GM21381 (cell line): Measurements from ENCODE around the gene METTL2A.
"Not testable (repeated sequence)": the region's sequence is repeated elsewhere in the genome, so short reads cannot be mapped to it uniquely, and the experiment has no call there.

Source experiments
- ATAC-seq: cut with Tn5 transposase; IDR thresholded peaks from one replicate; pipeline ENCODE4 v1.9.1; 2021; ENCODE audit warnings: mild to moderate bottlenecking, moderate library complexity; ENCODE audit not compliant: unreplicated experiment

METTL2A gene

GRCh38 chr17:62423647-62424461 is at the start of gene METTL2A:
Gene METTL2A (plus strand): TSS chr17:62423897. CDS start chr17:62423903, 6 bp downstream.
- peak; percentile 94 for ATAC-seq

DNA sequence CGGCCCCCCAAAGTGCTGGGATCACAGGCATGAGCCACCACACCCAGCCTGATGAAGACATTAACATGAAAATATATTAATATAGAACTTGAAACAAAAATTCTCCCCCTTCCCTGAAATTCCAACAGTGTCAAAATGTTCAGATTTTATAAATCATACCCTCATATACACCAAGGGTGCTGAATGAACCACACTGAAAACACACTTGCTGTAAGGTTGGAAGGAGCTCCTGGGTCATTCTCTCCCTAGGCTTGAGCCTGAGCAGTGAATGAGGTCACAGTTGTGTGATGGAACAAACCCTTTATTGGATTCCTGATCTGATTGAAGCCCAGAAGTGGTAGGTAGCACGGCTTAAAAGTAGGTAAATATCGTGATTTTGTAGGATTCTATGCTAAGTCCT is 43.4 kb upstream of the METTL2A start, which contains the start of gene EFCAB3:
EFCAB3 (plus strand) TSS at position 301 of the 400 bp plus-strand sequence. CDS start 2,427 bp downstream, outside the sequence.
- ATAC-seq, result no peak

- ATAC-seq, result no peak
These were observed 42.1 kb upstream of the METTL2A start for GRCh38 chr17:62381561-62381960.

DNA sequence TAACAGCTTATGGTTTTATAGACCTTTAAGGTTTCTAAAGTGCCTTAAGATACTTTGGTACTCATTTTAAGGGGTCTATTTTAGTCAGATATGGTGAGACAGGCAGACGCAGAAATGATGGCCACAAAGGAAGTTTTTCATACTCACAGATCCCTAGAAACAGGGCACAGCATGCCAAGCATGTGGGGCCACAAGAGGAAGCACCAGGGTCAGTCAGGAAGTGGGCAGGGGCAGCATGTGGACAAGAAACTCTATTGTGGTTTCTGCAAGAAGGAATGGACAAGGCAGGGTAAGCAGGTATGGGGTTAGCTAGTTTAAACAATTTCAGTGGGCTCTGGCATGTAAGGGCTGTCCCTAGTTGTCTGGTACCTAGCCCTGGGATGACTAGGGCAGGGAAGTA is 34.8 kb upstream of the METTL2A start:
- no peak for ATAC-seq

GRCh38 chr17:62392908-62393307 is 30.8 kb upstream of the METTL2A start:
- no peak for ATAC-seq

DNA sequence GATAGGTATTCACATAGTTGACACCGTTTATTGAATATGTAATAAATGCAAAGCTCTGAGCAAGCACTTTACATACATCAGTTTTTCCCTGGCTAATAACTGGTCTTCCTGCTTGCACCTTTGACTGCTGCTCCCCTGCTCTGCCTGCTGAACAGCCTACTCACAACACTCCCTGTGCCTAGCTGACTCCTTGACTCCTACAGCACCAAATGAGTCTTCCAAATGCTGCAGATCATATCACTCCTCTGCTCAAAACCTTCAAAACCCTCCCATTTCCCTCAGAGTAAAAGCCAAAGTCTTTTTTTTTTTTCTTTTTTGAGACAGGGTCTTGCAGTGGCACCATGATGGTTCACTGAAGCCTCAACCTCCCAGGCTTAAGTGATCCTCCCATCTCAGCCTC is 24.8 kb upstream of the METTL2A start:
- no peak for ATAC-seq

DNA sequence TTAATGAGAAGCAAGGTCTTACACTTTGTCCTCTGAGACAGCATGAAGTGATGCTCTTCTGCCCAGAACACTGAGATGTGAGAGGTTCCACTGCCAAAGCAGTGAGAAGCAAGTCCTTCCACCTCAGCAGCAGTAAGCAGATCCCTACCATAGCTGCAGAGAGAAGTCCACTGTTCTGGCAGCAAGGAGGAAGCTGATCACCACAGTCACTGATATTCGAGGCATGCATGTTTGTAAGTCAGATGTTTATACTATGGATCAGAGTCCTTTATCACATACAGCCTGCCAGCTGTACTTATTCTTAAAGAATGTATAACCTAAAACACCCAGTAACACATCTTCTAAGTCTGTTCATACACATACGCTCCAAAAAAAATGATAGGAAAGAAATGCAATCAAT is 18.2 kb upstream of the METTL2A start:
- no peak for ATAC-seq

DNA sequence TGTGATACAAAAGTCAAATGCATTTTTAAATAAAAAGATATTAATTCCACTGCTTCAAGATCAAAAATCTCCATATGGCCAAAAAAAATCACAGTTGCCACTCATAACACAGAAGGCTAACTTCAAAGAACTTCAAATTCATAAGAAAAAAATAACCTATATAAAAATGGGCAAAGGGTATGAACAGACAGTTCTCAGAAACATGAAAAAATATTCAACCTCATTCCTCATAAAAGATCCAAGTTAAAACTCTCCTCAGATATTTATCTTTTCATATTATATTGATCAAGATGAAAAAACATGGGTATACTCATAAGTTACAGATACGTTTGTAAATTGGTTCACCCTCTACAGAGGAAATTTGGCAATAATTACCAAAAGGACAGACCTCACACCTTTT is 10.6 kb upstream of the METTL2A start:
- not testable (repeated sequence) for ATAC-seq

DNA sequence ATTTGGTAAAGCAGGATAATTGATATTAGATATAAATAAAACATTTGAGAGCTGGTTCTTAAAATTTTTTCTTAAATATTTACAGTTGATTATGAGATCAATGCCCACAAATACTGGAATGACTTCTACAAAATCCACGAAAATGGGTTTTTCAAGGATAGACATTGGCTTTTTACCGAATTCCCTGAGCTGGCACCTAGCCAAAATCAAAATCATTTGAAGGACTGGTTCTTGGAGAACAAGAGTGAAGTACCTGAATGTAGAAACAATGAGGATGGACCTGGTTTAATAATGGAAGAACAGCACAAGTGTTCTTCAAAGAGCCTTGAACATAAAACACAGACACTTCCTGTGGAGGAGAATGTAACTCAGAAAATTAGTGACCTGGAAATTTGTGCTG is 2.5 kb downstream of the METTL2A start:
- ATAC-seq, result not testable (repeated sequence)

- ATAC-seq, result not testable (repeated sequence)
These were observed 11.6 kb downstream of the METTL2A start for GRCh38 chr17:62435251-62435650.

DNA sequence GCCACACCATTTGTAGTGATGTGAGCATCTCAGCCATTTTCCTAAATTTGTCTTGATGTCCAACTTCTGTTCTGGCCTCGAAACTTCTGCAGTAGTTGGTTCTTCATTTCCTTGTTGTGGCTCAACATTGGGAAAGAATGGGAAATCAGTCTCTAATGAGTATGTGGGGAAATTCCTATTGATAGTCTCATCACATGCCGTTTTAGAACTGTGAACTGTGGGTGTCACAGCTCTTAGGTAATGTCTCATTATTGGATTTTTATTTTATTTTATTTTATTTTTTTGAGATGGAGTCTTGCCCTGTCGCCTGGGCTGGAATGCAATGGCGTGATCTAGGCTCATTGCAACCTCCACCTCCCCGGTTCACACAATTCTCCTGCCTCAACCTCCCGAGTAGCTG is 17.5 kb downstream of the METTL2A start:
- not testable (repeated sequence) for ATAC-seq

- ATAC-seq, result no peak
These were observed 20.4 kb downstream of the METTL2A start for GRCh38 chr17:62444063-62444462.

DNA sequence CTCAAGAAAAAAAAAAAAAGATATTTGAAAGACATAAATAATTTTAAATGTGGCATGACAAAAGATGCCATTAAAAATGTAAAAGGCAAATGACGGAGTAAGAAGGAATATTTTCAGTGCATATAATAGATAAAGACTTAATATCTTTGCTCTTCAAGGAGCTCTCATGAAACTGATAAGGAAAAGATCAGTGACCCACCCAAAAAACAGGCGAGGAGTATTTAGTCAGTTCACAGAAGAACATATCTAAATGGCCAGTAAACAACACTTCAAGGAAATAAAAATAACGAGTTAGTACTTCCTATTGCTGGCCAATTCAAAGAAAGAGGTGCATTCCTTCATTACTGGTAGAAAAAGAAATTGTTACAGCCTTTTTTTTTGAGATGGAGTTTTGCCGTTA is 22.1 kb downstream of the METTL2A start:
- ATAC-seq, result not testable (repeated sequence)

GRCh38 chr17:62452195-62452594 is 28.5 kb downstream of the METTL2A start:
- not testable (repeated sequence) for ATAC-seq

DNA sequence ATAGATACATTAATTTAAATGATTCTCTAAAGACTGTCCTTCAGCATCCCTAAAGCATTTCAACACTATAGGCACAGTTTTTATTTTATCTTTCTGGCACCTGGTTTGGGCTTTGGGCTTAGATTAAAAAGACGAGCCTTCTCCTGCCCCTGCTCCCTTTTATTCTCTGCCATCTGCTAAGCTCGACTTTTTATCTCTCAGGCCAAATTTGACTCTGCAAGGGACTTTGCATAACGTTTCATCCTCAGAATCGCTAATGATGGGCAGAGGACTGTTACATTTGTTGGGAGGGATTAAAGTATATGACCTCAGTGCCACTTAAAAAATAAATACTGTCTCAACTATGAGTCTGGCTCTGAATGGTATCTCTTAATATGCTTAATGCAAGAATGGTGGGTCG is 29.3 kb downstream of the METTL2A start:
- not testable (repeated sequence) for ATAC-seq

DNA sequence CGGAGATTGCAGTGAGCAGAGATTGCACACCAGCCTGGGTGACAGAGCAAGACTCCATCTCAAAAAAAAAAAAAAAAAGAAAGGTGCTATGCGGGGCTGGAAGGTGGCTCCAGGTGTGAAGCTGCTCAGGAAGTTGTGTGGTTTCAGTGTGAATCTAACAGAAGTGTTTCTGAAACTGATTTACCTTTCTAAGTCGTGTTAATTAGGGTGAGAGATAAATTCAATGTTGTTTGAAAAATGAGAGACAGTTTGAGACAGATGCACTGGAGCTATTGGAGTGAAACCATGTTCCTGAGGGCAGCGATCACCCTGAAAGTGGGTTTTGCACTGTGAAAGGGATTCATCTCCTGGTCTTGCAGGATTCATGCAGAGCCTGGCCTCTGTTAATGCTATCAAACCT is 30.0 kb downstream of the METTL2A start:
- ATAC-seq, result peak; percentile 29

- ATAC-seq, result peak; percentile 58
These were observed 30.4 kb downstream of the METTL2A start for GRCh38 chr17:62454111-62454510.

DNA sequence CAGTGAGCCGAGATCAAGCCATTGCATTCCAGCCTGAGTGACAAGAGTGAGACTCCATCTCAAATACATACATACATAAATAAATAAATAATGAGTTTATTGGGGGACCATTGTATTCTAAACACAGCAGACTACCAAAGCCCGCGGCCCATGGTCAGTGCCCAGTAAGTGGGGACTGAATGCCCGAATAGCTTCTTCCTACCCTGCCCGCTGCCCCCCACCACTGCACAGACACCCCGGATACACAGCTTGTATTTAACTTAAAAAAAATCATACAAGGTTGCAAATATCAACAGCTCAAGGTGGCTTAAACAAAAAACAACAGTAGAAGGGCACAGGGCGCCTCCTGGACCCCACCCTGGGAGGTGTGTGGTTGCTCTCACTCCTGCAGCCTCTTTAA is 32.3 kb downstream of the METTL2A start:
- ATAC-seq, result no peak

- not testable (repeated sequence) for ATAC-seq
These were observed 34.8 kb downstream of the METTL2A start for GRCh38 chr17:62458483-62458882.

- ATAC-seq, result not testable (repeated sequence)
These were observed 40.7 kb downstream of the METTL2A start for GRCh38 chr17:62464422-62464821.

- ATAC-seq, result not testable (repeated sequence)
These were observed 41.6 kb downstream of the METTL2A start for GRCh38 chr17:62465271-62465670.

DNA sequence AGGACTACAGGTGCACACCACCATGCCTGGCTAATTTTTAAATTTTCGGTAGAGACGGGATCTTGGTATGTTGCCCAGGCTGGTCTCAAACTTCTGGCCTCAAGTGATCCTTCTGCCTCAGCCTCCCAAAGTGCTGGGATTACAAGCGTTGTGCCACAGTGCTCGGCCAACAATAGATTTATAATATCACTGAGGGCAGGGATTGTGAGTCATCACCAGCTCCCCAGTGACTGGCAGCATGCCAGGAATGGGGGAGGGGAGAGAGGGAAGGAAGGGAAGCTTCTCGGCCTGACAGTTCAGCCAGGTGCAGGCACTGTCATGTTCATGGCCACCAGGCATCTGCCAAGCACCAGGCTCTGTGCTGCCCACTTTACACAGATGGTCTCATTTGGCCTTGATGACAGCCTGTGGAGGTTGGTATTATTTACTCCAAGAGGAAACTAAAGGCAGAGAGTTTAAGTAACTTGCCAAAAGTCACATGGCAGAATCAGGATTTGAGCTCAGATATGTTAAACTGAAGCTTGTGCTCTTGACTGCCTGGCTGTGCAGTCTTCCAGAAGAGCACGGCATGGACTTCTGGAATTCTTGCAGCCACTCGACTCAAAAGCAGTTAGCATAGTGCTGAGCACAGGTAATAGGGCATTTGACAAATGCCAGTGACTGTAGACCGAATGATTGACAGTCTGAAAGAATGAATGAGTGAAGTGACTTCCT is 47.1 kb downstream of the METTL2A start:
- ATAC-seq, result not testable (repeated sequence)
